Panc1 (cell line): Measurements from ENCODE around the gene TSTD2.

Experiments used
- POLR2AphosphoS5 ChIP-seq: IDR thresholded peaks from 2 replicates; pipeline ENCODE4 v1.6.1; 2012; ENCODE audit warnings: mild to moderate bottlenecking, low read depth, low read length, moderate library complexity
- TF ChIP-seq, protein P1 (sequence below): fragments of 450-650 bp; IDR thresholded peaks from 2 replicates; pipeline ENCODE4 v1.5.1; 2017; ENCODE audit warnings: mild to moderate bottlenecking
- TF ChIP-seq, protein P2 (sequence below), 2 experiments: IDR thresholded peaks; 2 replicates each; pipeline ENCODE4 v1.6.1; 2011 to 2012; ENCODE audit warnings: low read depth in 2 of 2, control low read depth in 1 of 2, low read length in 1 of 2, mild to moderate bottlenecking in 1 of 2, moderate library complexity in 1 of 2; ENCODE audit not compliant: insufficient read depth in 1 of 2

DNA sequence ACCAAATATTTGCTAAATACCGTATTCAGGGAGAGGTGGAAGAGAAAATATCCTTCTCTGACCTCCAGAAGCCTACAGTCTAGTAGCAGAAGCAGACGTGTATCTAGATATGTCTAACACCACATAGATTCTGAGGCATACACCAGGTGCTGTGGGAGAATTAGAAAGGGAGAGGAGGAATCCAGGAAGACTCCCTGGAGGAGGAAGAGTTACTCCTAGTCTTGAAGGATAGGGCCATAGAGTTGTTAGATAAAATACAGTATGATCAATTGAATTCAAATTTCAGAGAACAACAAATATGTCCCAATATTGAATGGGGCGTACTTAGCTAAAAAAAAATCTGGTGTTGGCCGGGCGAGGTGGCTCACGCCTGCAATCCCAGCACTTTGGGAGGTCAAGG lies 73.0 kb downstream of the TSTD2 start:
- TF ChIP-seq POLR2AphosphoS5, result no peak
- TF ChIP-seq, protein P1, sequence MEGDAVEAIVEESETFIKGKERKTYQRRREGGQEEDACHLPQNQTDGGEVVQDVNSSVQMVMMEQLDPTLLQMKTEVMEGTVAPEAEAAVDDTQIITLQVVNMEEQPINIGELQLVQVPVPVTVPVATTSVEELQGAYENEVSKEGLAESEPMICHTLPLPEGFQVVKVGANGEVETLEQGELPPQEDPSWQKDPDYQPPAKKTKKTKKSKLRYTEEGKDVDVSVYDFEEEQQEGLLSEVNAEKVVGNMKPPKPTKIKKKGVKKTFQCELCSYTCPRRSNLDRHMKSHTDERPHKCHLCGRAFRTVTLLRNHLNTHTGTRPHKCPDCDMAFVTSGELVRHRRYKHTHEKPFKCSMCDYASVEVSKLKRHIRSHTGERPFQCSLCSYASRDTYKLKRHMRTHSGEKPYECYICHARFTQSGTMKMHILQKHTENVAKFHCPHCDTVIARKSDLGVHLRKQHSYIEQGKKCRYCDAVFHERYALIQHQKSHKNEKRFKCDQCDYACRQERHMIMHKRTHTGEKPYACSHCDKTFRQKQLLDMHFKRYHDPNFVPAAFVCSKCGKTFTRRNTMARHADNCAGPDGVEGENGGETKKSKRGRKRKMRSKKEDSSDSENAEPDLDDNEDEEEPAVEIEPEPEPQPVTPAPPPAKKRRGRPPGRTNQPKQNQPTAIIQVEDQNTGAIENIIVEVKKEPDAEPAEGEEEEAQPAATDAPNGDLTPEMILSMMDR, result no peak
- TF ChIP-seq, protein P2, sequence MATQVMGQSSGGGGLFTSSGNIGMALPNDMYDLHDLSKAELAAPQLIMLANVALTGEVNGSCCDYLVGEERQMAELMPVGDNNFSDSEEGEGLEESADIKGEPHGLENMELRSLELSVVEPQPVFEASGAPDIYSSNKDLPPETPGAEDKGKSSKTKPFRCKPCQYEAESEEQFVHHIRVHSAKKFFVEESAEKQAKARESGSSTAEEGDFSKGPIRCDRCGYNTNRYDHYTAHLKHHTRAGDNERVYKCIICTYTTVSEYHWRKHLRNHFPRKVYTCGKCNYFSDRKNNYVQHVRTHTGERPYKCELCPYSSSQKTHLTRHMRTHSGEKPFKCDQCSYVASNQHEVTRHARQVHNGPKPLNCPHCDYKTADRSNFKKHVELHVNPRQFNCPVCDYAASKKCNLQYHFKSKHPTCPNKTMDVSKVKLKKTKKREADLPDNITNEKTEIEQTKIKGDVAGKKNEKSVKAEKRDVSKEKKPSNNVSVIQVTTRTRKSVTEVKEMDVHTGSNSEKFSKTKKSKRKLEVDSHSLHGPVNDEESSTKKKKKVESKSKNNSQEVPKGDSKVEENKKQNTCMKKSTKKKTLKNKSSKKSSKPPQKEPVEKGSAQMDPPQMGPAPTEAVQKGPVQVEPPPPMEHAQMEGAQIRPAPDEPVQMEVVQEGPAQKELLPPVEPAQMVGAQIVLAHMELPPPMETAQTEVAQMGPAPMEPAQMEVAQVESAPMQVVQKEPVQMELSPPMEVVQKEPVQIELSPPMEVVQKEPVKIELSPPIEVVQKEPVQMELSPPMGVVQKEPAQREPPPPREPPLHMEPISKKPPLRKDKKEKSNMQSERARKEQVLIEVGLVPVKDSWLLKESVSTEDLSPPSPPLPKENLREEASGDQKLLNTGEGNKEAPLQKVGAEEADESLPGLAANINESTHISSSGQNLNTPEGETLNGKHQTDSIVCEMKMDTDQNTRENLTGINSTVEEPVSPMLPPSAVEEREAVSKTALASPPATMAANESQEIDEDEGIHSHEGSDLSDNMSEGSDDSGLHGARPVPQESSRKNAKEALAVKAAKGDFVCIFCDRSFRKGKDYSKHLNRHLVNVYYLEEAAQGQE (IDR thresholded peaks at IDR 0.05; ENCODE audit: insufficient read depth in 1 of 2, low read depth in 2 of 2, low read length in 1 of 2), result no peak
